Measurements from ENCODE around the gene SPIRE2.
"Not testable (repeated sequence)": the region's sequence is repeated elsewhere in the genome, so short reads cannot be mapped to it uniquely, and the experiment has no call there.

SPIRE2 gene

GRCh38 chr16:89828199-89828869 is at the start of gene SPIRE2:
Gene SPIRE2 (plus strand): TSS chr16:89828475. CDS start chr16:89828551, 76 bp downstream.
- DNase-seq: no peak

GRCh38 chr16:89779231-89779908 is 48.9 kb upstream of the SPIRE2 start:
- no peak for DNase-seq

- DNase-seq: no peak
Observed at GRCh38 chr16:89779909-89780305, 48.4 kb upstream of the SPIRE2 start.

GRCh38 chr16:89782489-89782888 is 45.8 kb upstream of the SPIRE2 start:
- DNase-seq: no peak

GRCh38 chr16:89783952-89784351 is 44.3 kb upstream of the SPIRE2 start:
- DNase-seq: not testable (repeated sequence)

- no peak for DNase-seq
Observed at GRCh38 chr16:89784406-89784805, 43.9 kb upstream of the SPIRE2 start.

GRCh38 chr16:89785523-89786155 is 42.6 kb upstream of the SPIRE2 start:
- DNase-seq: no peak

- no peak for DNase-seq
Observed at GRCh38 chr16:89786474-89787364, 41.6 kb upstream of the SPIRE2 start.

- no peak for DNase-seq
Observed at GRCh38 chr16:89787365-89787805, 40.9 kb upstream of the SPIRE2 start.

GRCh38 chr16:89791278-89791995 is 36.8 kb upstream of the SPIRE2 start:
- DNase-seq: no peak

GRCh38 chr16:89793092-89793491 is 35.2 kb upstream of the SPIRE2 start:
- DNase-seq: not testable (repeated sequence)

- DNase-seq: no peak
Observed at GRCh38 chr16:89793955-89794354, 34.3 kb upstream of the SPIRE2 start.

GRCh38 chr16:89795676-89796075 is 32.6 kb upstream of the SPIRE2 start:
- no peak for DNase-seq

- DNase-seq: no peak
Observed at GRCh38 chr16:89796104-89796503, 32.2 kb upstream of the SPIRE2 start.

GRCh38 chr16:89798126-89798525 is 30.1 kb upstream of the SPIRE2 start:
- DNase-seq: no peak

GRCh38 chr16:89798832-89799370 is 29.4 kb upstream of the SPIRE2 start:
- DNase-seq: no peak

GRCh38 chr16:89801800-89802199 is 26.5 kb upstream of the SPIRE2 start:
- no peak for DNase-seq

GRCh38 chr16:89805136-89805905 is 23.0 kb upstream of the SPIRE2 start:
- DNase-seq: no peak

GRCh38 chr16:89806589-89807193 is 21.6 kb upstream of the SPIRE2 start:
- DNase-seq: not testable (repeated sequence)

- no peak for DNase-seq
Observed at GRCh38 chr16:89808475-89808874, 19.8 kb upstream of the SPIRE2 start.

GRCh38 chr16:89811321-89811720 is 17.0 kb upstream of the SPIRE2 start:
- DNase-seq: no peak

Measured in NCI-H2029 (cell line).